ENCODE data around the gene PPP1R1A. TPM values are rescaled to one million over a fixed set of nuclear protein-coding genes. Genes with fewer than 3 reads are reported as not detected.

Gene PPP1R1A
- total and polyA plus RNA-seq, 9 of the 15 experiments (the other 6 are each of a cell fraction or from before 2014, with no cell fraction given): not detected

DNA sequence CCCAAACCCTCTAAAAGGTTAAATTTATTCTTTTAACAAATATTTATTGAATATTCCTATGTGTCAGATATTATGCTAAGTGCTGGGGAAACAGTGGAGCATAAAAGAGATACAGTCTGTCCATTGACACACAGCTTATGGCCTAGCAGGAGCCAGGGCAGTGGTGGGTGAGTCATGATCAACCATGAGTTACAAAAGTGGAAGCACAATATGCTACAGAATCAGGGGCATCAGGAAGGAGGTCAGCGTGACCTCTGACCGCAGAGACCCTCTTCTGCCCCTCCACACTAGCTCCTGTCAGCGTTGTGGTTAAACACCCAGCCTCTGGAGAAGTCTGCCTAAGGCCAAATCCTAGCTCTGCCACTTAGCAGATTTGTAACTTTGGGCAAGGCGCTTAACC is 4.7 kb upstream of the PPP1R1A start (continued):
- TF ChIP-seq GTF2E2 (tag; IDR thresholded peaks at IDR 0.05): no peak
- TF ChIP-seq, protein P1, sequence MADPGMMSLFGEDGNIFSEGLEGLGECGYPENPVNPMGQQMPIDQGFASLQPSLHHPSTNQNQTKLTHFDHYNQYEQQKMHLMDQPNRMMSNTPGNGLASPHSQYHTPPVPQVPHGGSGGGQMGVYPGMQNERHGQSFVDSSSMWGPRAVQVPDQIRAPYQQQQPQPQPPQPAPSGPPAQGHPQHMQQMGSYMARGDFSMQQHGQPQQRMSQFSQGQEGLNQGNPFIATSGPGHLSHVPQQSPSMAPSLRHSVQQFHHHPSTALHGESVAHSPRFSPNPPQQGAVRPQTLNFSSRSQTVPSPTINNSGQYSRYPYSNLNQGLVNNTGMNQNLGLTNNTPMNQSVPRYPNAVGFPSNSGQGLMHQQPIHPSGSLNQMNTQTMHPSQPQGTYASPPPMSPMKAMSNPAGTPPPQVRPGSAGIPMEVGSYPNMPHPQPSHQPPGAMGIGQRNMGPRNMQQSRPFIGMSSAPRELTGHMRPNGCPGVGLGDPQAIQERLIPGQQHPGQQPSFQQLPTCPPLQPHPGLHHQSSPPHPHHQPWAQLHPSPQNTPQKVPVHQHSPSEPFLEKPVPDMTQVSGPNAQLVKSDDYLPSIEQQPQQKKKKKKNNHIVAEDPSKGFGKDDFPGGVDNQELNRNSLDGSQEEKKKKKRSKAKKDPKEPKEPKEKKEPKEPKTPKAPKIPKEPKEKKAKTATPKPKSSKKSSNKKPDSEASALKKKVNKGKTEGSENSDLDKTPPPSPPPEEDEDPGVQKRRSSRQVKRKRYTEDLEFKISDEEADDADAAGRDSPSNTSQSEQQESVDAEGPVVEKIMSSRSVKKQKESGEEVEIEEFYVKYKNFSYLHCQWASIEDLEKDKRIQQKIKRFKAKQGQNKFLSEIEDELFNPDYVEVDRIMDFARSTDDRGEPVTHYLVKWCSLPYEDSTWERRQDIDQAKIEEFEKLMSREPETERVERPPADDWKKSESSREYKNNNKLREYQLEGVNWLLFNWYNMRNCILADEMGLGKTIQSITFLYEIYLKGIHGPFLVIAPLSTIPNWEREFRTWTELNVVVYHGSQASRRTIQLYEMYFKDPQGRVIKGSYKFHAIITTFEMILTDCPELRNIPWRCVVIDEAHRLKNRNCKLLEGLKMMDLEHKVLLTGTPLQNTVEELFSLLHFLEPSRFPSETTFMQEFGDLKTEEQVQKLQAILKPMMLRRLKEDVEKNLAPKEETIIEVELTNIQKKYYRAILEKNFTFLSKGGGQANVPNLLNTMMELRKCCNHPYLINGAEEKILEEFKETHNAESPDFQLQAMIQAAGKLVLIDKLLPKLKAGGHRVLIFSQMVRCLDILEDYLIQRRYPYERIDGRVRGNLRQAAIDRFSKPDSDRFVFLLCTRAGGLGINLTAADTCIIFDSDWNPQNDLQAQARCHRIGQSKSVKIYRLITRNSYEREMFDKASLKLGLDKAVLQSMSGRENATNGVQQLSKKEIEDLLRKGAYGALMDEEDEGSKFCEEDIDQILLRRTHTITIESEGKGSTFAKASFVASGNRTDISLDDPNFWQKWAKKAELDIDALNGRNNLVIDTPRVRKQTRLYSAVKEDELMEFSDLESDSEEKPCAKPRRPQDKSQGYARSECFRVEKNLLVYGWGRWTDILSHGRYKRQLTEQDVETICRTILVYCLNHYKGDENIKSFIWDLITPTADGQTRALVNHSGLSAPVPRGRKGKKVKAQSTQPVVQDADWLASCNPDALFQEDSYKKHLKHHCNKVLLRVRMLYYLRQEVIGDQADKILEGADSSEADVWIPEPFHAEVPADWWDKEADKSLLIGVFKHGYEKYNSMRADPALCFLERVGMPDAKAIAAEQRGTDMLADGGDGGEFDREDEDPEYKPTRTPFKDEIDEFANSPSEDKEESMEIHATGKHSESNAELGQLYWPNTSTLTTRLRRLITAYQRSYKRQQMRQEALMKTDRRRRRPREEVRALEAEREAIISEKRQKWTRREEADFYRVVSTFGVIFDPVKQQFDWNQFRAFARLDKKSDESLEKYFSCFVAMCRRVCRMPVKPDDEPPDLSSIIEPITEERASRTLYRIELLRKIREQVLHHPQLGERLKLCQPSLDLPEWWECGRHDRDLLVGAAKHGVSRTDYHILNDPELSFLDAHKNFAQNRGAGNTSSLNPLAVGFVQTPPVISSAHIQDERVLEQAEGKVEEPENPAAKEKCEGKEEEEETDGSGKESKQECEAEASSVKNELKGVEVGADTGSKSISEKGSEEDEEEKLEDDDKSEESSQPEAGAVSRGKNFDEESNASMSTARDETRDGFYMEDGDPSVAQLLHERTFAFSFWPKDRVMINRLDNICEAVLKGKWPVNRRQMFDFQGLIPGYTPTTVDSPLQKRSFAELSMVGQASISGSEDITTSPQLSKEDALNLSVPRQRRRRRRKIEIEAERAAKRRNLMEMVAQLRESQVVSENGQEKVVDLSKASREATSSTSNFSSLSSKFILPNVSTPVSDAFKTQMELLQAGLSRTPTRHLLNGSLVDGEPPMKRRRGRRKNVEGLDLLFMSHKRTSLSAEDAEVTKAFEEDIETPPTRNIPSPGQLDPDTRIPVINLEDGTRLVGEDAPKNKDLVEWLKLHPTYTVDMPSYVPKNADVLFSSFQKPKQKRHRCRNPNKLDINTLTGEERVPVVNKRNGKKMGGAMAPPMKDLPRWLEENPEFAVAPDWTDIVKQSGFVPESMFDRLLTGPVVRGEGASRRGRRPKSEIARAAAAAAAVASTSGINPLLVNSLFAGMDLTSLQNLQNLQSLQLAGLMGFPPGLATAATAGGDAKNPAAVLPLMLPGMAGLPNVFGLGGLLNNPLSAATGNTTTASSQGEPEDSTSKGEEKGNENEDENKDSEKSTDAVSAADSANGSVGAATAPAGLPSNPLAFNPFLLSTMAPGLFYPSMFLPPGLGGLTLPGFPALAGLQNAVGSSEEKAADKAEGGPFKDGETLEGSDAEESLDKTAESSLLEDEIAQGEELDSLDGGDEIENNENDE (IDR thresholded peaks at IDR 0.05; ENCODE audit: low read depth, low read length): no peak
- TF ChIP-seq STAG1 (CRISPR knock-in tag; IDR thresholded peaks at IDR 0.05; ENCODE audit: borderline replicate concordance): no peak
- TF ChIP-seq RFX1 (IDR thresholded peaks at IDR 0.05): no peak
- no peak for TF ChIP-seq HMG20A (CRISPR knock-in tag; conservative IDR thresholded peaks at IDR 0.05)
- TF ChIP-seq, protein P2, sequence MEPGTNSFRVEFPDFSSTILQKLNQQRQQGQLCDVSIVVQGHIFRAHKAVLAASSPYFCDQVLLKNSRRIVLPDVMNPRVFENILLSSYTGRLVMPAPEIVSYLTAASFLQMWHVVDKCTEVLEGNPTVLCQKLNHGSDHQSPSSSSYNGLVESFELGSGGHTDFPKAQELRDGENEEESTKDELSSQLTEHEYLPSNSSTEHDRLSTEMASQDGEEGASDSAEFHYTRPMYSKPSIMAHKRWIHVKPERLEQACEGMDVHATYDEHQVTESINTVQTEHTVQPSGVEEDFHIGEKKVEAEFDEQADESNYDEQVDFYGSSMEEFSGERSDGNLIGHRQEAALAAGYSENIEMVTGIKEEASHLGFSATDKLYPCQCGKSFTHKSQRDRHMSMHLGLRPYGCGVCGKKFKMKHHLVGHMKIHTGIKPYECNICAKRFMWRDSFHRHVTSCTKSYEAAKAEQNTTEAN (CRISPR knock-in tag; IDR thresholded peaks at IDR 0.05): no peak
